ENCODE measurements around the gene EPS15.
"Not testable (repeated sequence)": the region's sequence is repeated elsewhere in the genome, so short reads cannot be mapped to it uniquely, and the experiment has no call there.

DNA sequence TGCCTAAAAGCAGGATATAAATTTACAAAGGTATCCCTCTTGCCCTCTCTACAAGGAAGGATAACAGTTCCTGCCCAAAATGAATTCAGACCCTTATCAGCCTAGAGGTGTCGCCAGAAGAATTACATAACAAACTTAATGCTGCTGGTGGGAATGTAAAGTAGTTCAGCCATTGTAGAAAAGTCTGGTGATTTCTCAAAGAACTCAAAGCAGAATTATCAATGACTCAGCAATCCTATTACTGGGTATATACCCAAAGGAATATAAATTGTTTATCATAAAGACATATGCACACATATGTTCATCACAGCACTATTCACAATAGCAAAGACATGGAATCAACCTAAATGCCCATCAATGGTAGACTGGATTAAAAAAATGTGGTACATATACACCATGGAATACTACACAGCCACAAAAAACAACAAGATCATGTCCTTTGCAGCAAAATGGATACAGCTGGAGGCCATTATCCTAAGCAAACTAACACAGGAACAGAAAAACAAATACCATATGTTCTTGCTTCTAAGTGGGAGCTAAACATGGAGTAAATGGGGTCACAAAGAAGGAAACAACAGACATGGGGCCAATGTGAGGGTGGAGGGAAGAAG is 70.1 kb downstream of the EPS15 start:
- TF ChIP-seq TCF7L2 (IDR thresholded peaks at IDR 0.05; ENCODE audit: low read depth, low read length); SMAD3 (CRISPR knock-in tag; conservative IDR thresholded peaks at IDR 0.05); RBFOX2 (IDR thresholded peaks at IDR 0.05; ENCODE audit: low read depth, low read length); ZKSCAN8 (CRISPR knock-in tag; IDR thresholded peaks at IDR 0.05); KDM2B (CRISPR knock-in tag; IDR thresholded peaks at IDR 0.05); PCBP2 (IDR thresholded peaks at IDR 0.05; ENCODE audit: low read depth, low read length, poor library complexity, severe bottlenecking); STAT5B (CRISPR knock-in tag; IDR thresholded peaks at IDR 0.05): not testable (repeated sequence)
- TF ChIP-seq, protein P1, sequence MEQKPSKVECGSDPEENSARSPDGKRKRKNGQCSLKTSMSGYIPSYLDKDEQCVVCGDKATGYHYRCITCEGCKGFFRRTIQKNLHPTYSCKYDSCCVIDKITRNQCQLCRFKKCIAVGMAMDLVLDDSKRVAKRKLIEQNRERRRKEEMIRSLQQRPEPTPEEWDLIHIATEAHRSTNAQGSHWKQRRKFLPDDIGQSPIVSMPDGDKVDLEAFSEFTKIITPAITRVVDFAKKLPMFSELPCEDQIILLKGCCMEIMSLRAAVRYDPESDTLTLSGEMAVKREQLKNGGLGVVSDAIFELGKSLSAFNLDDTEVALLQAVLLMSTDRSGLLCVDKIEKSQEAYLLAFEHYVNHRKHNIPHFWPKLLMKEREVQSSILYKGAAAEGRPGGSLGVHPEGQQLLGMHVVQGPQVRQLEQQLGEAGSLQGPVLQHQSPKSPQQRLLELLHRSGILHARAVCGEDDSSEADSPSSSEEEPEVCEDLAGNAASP (IDR thresholded peaks at IDR 0.05) = not testable (repeated sequence)
- TF ChIP-seq, protein P2, sequence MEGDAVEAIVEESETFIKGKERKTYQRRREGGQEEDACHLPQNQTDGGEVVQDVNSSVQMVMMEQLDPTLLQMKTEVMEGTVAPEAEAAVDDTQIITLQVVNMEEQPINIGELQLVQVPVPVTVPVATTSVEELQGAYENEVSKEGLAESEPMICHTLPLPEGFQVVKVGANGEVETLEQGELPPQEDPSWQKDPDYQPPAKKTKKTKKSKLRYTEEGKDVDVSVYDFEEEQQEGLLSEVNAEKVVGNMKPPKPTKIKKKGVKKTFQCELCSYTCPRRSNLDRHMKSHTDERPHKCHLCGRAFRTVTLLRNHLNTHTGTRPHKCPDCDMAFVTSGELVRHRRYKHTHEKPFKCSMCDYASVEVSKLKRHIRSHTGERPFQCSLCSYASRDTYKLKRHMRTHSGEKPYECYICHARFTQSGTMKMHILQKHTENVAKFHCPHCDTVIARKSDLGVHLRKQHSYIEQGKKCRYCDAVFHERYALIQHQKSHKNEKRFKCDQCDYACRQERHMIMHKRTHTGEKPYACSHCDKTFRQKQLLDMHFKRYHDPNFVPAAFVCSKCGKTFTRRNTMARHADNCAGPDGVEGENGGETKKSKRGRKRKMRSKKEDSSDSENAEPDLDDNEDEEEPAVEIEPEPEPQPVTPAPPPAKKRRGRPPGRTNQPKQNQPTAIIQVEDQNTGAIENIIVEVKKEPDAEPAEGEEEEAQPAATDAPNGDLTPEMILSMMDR (IDR thresholded peaks at IDR 0.05 in 2 of 3, conservative IDR thresholded peaks at IDR 0.05 in 1 of 3; ENCODE audit: insufficient read depth in 2 of 3, low read depth in 1 of 3, low read length in 3 of 3) = peak in 1 of 3 experiments; percentile 43; a peak in 2 of 6 replicates
- TF ChIP-seq, protein P3, sequence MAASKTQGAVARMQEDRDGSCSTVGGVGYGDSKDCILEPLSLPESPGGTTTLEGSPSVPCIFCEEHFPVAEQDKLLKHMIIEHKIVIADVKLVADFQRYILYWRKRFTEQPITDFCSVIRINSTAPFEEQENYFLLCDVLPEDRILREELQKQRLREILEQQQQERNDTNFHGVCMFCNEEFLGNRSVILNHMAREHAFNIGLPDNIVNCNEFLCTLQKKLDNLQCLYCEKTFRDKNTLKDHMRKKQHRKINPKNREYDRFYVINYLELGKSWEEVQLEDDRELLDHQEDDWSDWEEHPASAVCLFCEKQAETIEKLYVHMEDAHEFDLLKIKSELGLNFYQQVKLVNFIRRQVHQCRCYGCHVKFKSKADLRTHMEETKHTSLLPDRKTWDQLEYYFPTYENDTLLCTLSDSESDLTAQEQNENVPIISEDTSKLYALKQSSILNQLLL (CRISPR knock-in tag; IDR thresholded peaks at IDR 0.05; ENCODE audit: borderline replicate concordance) = not testable (repeated sequence)
- TF ChIP-seq RAD21 (CRISPR knock-in tag; conservative IDR thresholded peaks at IDR 0.05 in 1 of 2, IDR thresholded peaks at IDR 0.05 in 1 of 2) (peak; percentile 31 to 59; a peak in 3 of 4 replicates), MAFK (IDR thresholded peaks at IDR 0.05; ENCODE audit: low read length) (peak; percentile 85)

Measured in K562 (cell line).